ENCODE data around the gene MARCHF7.

DNA sequence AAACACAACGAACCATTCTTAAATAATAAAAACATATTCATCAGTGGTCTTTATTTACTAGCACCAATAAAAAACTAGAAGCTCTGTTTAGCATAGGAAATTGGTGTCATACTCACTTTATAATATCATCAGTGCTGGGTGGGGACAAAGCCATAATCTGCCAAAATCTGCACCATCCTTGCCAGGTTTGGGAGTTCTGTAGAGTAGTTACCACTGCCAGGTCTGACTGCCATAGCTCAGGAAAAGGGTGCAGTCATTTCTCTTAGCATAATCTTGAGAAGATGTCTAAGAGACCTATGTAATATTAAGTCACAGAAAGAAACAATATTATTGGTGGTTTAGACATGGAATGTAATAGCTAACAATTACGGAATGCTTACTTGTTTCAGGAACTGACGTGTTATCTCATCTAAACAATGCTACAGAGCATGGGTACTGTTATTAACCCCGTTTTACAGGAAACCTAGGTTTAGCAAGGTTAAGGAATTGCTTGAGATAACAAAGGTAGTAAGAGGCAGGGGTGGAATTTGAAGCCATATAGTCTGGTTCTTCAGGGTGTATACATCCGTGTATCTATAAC is 1.6 kb upstream of the MARCHF7 start:
- TF ChIP-seq POLR2A (IDR thresholded peaks at IDR 0.05; ENCODE audit: low read depth, low read length) (no peak), POLR2AphosphoS5 (IDR thresholded peaks at IDR 0.05; ENCODE audit: low read depth, low read length) (no peak)
